B cell (primary cell): ENCODE measurements around the gene GGT6. TPM values are rescaled to one million over a fixed set of nuclear protein-coding genes. Genes with fewer than 3 reads are reported as not detected.

ENCODE experiments used
- ATAC-seq: fragments of 200-7000 bp; cut with Tn5 transposase; one replicate; pipeline ENCODE4 v1.10.0; 2021; ENCODE audit warnings: low read depth, mild to moderate bottlenecking, moderate number of reproducible peaks, moderate library complexity
- CTCF ChIA-PET: fragments of 350-600 bp; sonication (Branson Sonifier 250); formaldehyde crosslinking; loops from one replicate; lab custom pipeline; 2021; ENCODE audit warnings: antibody characterized with exemption, inconsistent platforms; lab: Charles Lee
- POLR2A ChIA-PET: fragments of 350-600 bp; sonication (Branson Sonifier 250); formaldehyde crosslinking; loops from one replicate; lab custom pipeline; 2021; ENCODE audit warnings: antibody characterized with exemption; lab: Charles Lee
- DNase-seq: peaks from one replicate; pipeline ENCODE4 v3.0.0; 2013
- H2AFZ ChIP-seq: 2 replicates; pipeline ENCODE4 v1.6.1; 2012; ENCODE audit warnings: mild to moderate bottlenecking, low read depth, low read length; ENCODE audit not compliant: insufficient read depth, poor library complexity, severe bottlenecking
- H3K27ac ChIP-seq, 2 donors: 1 replicate in 1 of 2; 2 replicates in 1 of 2; pipeline ENCODE4 v1.5.1; 2012 to 2013; ENCODE audit warnings: low read length in 2 of 2, mild to moderate bottlenecking in 2 of 2, moderate library complexity in 1 of 2
- H3K27me3 ChIP-seq, 4 experiments: fragments of 200-600 bp in 1 of 4; sonication (generic) in 1 of 4; replicated peaks in 1 of 4; 1 replicate in 2 of 4; 2 replicates in 2 of 4; pipeline versions ENCODE4 v1.6.1 to v1.7.0; 2013 to 2016; ENCODE audit warnings: low read length in 3 of 4, mild to moderate bottlenecking in 2 of 4, mixed read lengths in 1 of 4, moderate library complexity in 1 of 4; ENCODE audit not compliant: insufficient read depth in 4 of 4, control insufficient read depth in 3 of 4; ENCODE audit errors: control extremely low read depth in 1 of 4
- H3K36me3 ChIP-seq, 2 experiments: replicated peaks in 1 of 2; 1 replicate in 1 of 2; 2 replicates in 1 of 2; pipeline versions ENCODE4 v1.6.1 to v1.7.1; 2013; ENCODE audit warnings: low read length in 1 of 2; ENCODE audit not compliant: insufficient read depth in 2 of 2, control insufficient read depth in 1 of 2; ENCODE audit errors: control extremely low read depth in 1 of 2, extremely low read depth in 1 of 2
- H3K4me1 ChIP-seq, 2 donors: fragments of 200-600 bp in 1 of 2; sonication (generic) in 1 of 2; 1 replicate in 1 of 2; 2 replicates in 1 of 2; pipeline versions ENCODE4 v1.5.1 to v1.6.1; 2013 to 2017; ENCODE audit warnings: low read length in 2 of 2; ENCODE audit not compliant: control insufficient read depth in 2 of 2, insufficient read depth in 2 of 2
- H3K4me2 ChIP-seq: replicated peaks from 2 replicates; pipeline ENCODE3; 2012; ENCODE audit warnings: mild to moderate bottlenecking, low read depth, low read length; ENCODE audit not compliant: poor library complexity, severe bottlenecking
- H3K4me3 ChIP-seq, 5 experiments: fragments of 200-600 bp in 1 of 5; sonication (generic) in 1 of 5; 1 replicate in 3 of 5; 2 replicates in 2 of 5; pipeline versions ENCODE4 v1.5.1 to v1.7.0; 2011 to 2016; ENCODE audit warnings: low read length in 4 of 5, mild to moderate bottlenecking in 4 of 5, low read depth in 2 of 5, control low read depth in 1 of 5, moderate library complexity in 1 of 5; ENCODE audit not compliant: insufficient read depth in 1 of 5; ENCODE audit errors: control extremely low read depth in 1 of 5, extremely low read depth in 1 of 5
- H3K79me2 ChIP-seq: fragments of 200-600 bp; sonication (generic); one replicate; pipeline ENCODE4 v1.6.0; 2016; ENCODE audit warnings: low read length; ENCODE audit not compliant: control insufficient read depth, insufficient read depth
- H3K9ac ChIP-seq: fragments of 200-600 bp; sonication (generic); 2 replicates; pipeline ENCODE4 v1.6.1; 2017; ENCODE audit warnings: mild to moderate bottlenecking, low read length, moderate library complexity
- H3K9me3 ChIP-seq, 3 donors: one replicate each; pipeline versions ENCODE4 v1.6.1 to v1.7.1; 2013; ENCODE audit warnings: low read length in 2 of 3; ENCODE audit not compliant: control insufficient read depth in 2 of 3, insufficient read depth in 1 of 3; ENCODE audit errors: control extremely low read depth in 1 of 3
- H4K20me1 ChIP-seq: 2 replicates; pipeline ENCODE4 v1.6.0; 2012; ENCODE audit warnings: mild to moderate bottlenecking, low read length; ENCODE audit not compliant: insufficient read depth, control insufficient read depth, poor library complexity, severe bottlenecking
- H3K27ac Mint-ChIP-seq: one replicate; pipeline ENCODE4 v1.8.0; 2021; ENCODE audit warnings: mixed read lengths
- H3K27me3 Mint-ChIP-seq: one replicate; pipeline ENCODE4 v1.8.0; 2021; ENCODE audit warnings: mixed read lengths
- H3K4me1 Mint-ChIP-seq: one replicate; pipeline ENCODE4 v1.8.0; 2021; ENCODE audit warnings: mixed read lengths
- H3K4me3 Mint-ChIP-seq: one replicate; pipeline ENCODE4 v1.8.0; 2021; ENCODE audit warnings: mixed read lengths
- H3K9me3 Mint-ChIP-seq: one replicate; pipeline ENCODE4 v1.8.0; 2022; ENCODE audit warnings: mixed read lengths; ENCODE audit not compliant: insufficient read depth
- EZH2 ChIP-seq: IDR thresholded peaks from 2 replicates; pipeline ENCODE4 v1.6.1; 2012; ENCODE audit warnings: borderline replicate concordance, low read depth, mild to moderate bottlenecking, moderate library complexity, low read length; ENCODE audit not compliant: insufficient read depth, poor library complexity, severe bottlenecking
- WGBS: methylation state at CpG from one replicate; pipeline ENCODE4 v1.1.5; 2013; ENCODE audit warnings: missing lambda C conversion rate; ENCODE audit not compliant: insufficient coverage; 5-methylcytosine and 5-hydroxymethylcytosine counted together
- intact Hi-C: fragments of 100-400 bp; cut with micrococcal nuclease; formaldehyde crosslinking; loops from one replicate; pipeline ENCODE4 v1.10.0; 2022
- polyA plus RNA-seq: library from polyadenylated mRNA; depleted of rRNA; stranded (reverse); fragments of >200 nt; gene quantifications from 2 replicates; pipeline ENCODE4 v1.2.3, GENCODE V29; 2012
- total RNA-seq, 2 donors: library from RNA; stranded (reverse); fragments of 120-200 nt in 1 of 2; gene quantifications; 1 replicate in 1 of 2; 2 replicates in 1 of 2; pipeline versions ENCODE4 v1.2.3 to v1.2.4, GENCODE V29; 2013 to 2022
- TF ChIP-seq, protein P1 (sequence below): fragments of 200-600 bp; IDR thresholded peaks from one replicate; pipeline ENCODE4 v1.8.0; 2022; ENCODE audit warnings: antibody characterized with exemption, mild to moderate bottlenecking

GGT6 gene
- total and polyA plus RNA-seq, 2 donors (not counting 1 experiment from before 2014, with no cell fraction given) = not detected

DNA sequence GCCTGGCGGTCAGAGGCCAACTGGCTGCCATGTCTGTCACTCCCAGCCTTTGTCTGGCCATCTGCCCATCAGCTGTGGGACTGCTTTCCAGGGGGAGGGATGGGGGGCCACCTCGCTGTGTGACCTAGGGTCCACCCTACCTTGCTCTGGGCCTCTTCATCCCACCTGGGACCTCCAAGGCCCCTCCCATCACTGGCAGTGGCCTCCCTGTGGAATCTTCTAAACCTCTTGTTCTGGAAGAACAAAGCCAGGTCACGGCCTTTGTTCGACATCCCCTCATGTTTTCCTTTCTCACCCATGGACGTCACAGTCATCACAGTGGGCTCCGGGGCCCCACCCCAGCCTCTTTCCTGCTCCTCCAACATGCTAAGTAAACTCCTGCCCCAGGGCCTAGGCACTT is 37.7 kb downstream of the GGT6 start:
- H3K4me2 ChIP-seq = no peak overlapping the region
- H3K4me1 ChIP-seq = peaks cover 0 to 28% of the 10 kb centered on the region in 2 donors
- DNase-seq (no peak), ATAC-seq (no peak)
- no peaks in the 10 kb centered on the region for H3K9me3 ChIP-seq
- H3K27me3 ChIP-seq = no peaks in the 10 kb centered on the region
- no peaks in the 10 kb centered on the region for H3K36me3 ChIP-seq
- H2AFZ ChIP-seq = no peak overlapping the region
- no peak for TF ChIP-seq EZH2
- TF ChIP-seq, protein P1, sequence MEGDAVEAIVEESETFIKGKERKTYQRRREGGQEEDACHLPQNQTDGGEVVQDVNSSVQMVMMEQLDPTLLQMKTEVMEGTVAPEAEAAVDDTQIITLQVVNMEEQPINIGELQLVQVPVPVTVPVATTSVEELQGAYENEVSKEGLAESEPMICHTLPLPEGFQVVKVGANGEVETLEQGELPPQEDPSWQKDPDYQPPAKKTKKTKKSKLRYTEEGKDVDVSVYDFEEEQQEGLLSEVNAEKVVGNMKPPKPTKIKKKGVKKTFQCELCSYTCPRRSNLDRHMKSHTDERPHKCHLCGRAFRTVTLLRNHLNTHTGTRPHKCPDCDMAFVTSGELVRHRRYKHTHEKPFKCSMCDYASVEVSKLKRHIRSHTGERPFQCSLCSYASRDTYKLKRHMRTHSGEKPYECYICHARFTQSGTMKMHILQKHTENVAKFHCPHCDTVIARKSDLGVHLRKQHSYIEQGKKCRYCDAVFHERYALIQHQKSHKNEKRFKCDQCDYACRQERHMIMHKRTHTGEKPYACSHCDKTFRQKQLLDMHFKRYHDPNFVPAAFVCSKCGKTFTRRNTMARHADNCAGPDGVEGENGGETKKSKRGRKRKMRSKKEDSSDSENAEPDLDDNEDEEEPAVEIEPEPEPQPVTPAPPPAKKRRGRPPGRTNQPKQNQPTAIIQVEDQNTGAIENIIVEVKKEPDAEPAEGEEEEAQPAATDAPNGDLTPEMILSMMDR = no peak
- H4K20me1 ChIP-seq = no peaks in the 10 kb centered on the region
- 95% methylated on average over 6 of the region's 6 CpGs for WGBS
- no peaks in the 10 kb centered on the region for H3K79me2 ChIP-seq
- H3K27ac Mint-ChIP-seq = no peak overlapping the region
- intact Hi-C loops = no loop called here
- H3K27me3 Mint-ChIP-seq = peaks cover 4% of the 10 kb centered on the region
- H3K9me3 Mint-ChIP-seq = no peaks in the 10 kb centered on the region
- no peak overlapping the region for H3K4me3 ChIP-seq
- POLR2A ChIA-PET = no interaction called here
- no peak overlapping the region for H3K27ac ChIP-seq
- H3K4me3 Mint-ChIP-seq = no peak overlapping the region
- peaks cover 3% of the 10 kb centered on the region for H3K4me1 Mint-ChIP-seq
- CTCF ChIA-PET = no interaction called here
- no peak overlapping the region for H3K9ac ChIP-seq

DNA sequence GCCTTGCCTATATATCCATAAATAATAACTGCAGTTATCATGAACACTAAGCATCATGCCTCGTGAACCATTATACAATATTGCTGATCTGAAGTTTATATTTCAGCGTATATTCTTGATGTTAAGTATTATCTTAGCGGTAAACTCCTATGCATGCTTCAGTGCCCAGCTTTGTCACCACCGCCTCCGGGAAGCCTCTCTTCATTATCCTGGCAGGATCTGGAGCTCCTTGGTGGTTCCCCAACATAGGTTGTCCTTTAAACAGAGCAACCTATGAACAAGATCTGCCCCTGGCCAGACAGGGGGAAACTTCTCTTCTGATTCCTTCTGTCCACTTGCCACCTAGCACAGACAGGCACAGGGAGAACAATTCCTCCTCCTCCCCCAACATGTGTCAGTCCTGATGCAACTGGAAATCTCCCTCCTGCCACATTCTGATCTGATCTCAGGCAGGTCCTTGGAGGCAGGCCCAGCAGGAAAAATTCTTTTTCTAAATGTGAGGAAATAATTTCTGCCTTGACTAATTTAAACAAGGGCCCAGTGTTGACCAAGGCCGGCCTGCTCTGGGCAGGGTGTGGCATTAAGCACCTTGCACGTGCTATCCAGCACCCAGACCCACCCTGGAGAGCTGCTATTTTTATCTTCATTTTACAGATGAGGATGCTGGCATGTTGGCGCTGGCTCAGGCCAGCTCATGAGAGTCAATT is 39.3 kb downstream of the GGT6 start:
- no peak overlapping the region for H3K9ac ChIP-seq
- peaks cover 0 to 28% of the 10 kb centered on the region in 2 donors for H3K4me1 ChIP-seq
- ATAC-seq (no peak), DNase-seq (no peak)
- H3K4me2 ChIP-seq = no peak overlapping the region
- no peak overlapping the region for H2AFZ ChIP-seq
- TF ChIP-seq, protein P1 = no peak
- no peak for TF ChIP-seq EZH2
- Mint-ChIP-seq H3K9me3 (no peaks in the 10 kb centered on the region), H3K4me1 (peaks cover 3% of the 10 kb centered on the region), H3K4me3 (no peak overlapping the region), H3K27me3 (no peaks in the 10 kb centered on the region), H3K27ac (no peak overlapping the region)
- H3K9me3 ChIP-seq = peaks cover 0 to 3% (median 0%) of the 10 kb centered on the region in 3 donors
- no peaks in the 10 kb centered on the region for H3K36me3 ChIP-seq
- ChIA-PET POLR2A (no interaction called here), CTCF (interaction anchor here (0.8 kb wide), 1 partner anchor 222 kb away, joined by 3 read pairs; no protein-coding TSS in a partner anchor)
- no peak overlapping the region for H3K27ac ChIP-seq
- H4K20me1 ChIP-seq = no peaks in the 10 kb centered on the region
- no peaks in the 10 kb centered on the region for H3K27me3 ChIP-seq
- 92% methylated on average over 5 of the region's 8 CpGs for WGBS
- no peaks in the 10 kb centered on the region for H3K79me2 ChIP-seq
- H3K4me3 ChIP-seq = no peak overlapping the region
- intact Hi-C loops = no loop called here
